ENCODE results near the gene PA2G4.
A peak's percentile ranks its signal among the peaks of the same experiment; 100 is the strongest.

DNA sequence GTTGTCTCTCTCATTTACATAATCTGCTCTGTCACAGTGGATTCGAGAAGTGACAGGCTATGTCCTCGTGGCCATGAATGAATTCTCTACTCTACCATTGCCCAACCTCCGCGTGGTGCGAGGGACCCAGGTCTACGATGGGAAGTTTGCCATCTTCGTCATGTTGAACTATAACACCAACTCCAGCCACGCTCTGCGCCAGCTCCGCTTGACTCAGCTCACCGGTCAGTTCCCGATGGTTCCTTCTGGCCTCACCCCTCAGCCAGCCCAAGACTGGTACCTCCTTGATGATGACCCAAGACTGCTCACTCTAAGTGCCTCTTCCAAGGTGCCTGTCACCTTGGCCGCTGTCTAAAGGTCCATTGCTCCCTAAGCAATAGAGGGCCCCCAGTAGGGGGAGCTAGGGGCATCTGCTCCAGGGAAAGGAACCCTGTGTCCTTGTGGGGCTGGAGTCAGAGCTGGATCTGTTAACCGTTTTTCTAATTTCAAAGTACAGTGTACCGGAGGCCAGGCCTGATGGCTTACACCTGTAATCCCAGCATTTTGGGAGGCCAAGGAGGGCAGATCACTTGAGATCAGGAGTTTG, 19.3 kb upstream of the PA2G4 start:
- TF ChIP-seq MAFK (IDR thresholded peaks at IDR 0.05; ENCODE audit: low read depth, low read length) (no peak), RAD21 (IDR thresholded peaks at IDR 0.05; ENCODE audit: low read length) (no peak), CTCF (conservative IDR thresholded peaks at IDR 0.05; ENCODE audit: low read depth, low read length) (peak; percentile 24; the same call in 1 of the 2 replicates), MXI1 (IDR thresholded peaks at IDR 0.05; ENCODE audit: borderline replicate concordance, low read depth, low read length) (no peak), MAZ (IDR thresholded peaks at IDR 0.05; ENCODE audit: borderline replicate concordance, low read depth, low read length) (no peak), SMC3 (IDR thresholded peaks at IDR 0.05; ENCODE audit: low read depth, low read length) (no peak), RFX5 (IDR thresholded peaks at IDR 0.05; ENCODE audit: low read depth, low read length) (no peak), CEBPB (IDR thresholded peaks at IDR 0.05; ENCODE audit: low read depth, low read length) (no peak), POLR2A (IDR thresholded peaks at IDR 0.05; ENCODE audit: low read depth, low read length) (no peak), CHD1 (IDR thresholded peaks at IDR 0.05; ENCODE audit: low read depth, low read length) (no peak), BHLHE40 (IDR thresholded peaks at IDR 0.05; ENCODE audit: low read depth, low read length) (no peak), FOS (IDR thresholded peaks at IDR 0.05; ENCODE audit: low read depth, low read length) (no peak)
